Left forelimb (tissue), 1 donor: Measurements from ENCODE around the gene DNAH3.
"Not testable (repeated sequence)": the region's sequence is repeated elsewhere in the genome, so short reads cannot be mapped to it uniquely, and the experiment has no call there.

Experiments used
- DNase-seq: peaks from one replicate; pipeline ENCODE4 v3.0.0-alpha.2; 2018; ENCODE audit warnings: low spot score

Gene DNAH3

GRCh38 chr16:21009815-21010214 is 140.8 kb downstream of the DNAH3 start:
- no peak for DNase-seq

GRCh38 chr16:21005008-21005407 is 145.6 kb downstream of the DNAH3 start:
- no peak for DNase-seq

- DNase-seq: no peak
These were observed 149.4 kb downstream of the DNAH3 start for GRCh38 chr16:21001262-21001661.

GRCh38 chr16:20997147-20997546 is 153.5 kb downstream of the DNAH3 start:
- DNase-seq: no peak

GRCh38 chr16:20995711-20996110 is 154.9 kb downstream of the DNAH3 start:
- no peak for DNase-seq

GRCh38 chr16:20989496-20990070 is 161.1 kb downstream of the DNAH3 start:
- DNase-seq: not testable (repeated sequence)

GRCh38 chr16:20987049-20987448 is 163.6 kb downstream of the DNAH3 start:
- no peak for DNase-seq

- no peak for DNase-seq
These were observed 166.6 kb downstream of the DNAH3 start for GRCh38 chr16:20984019-20984418.

- no peak for DNase-seq
These were observed 174.1 kb downstream of the DNAH3 start for GRCh38 chr16:20976576-20976975.

- not testable (repeated sequence) for DNase-seq
These were observed 177.4 kb downstream of the DNAH3 start for GRCh38 chr16:20973201-20973600.

GRCh38 chr16:20971401-20971800 is 179.2 kb downstream of the DNAH3 start:
- DNase-seq: no peak

- DNase-seq: no peak
These were observed 181.3 kb downstream of the DNAH3 start for GRCh38 chr16:20969386-20969785.

- no peak for DNase-seq
These were observed 181.9 kb downstream of the DNAH3 start for GRCh38 chr16:20968765-20969164.

- DNase-seq: no peak
These were observed 189.7 kb downstream of the DNAH3 start for GRCh38 chr16:20960899-20961298.

- DNase-seq: no peak
These were observed 193.5 kb downstream of the DNAH3 start for GRCh38 chr16:20957153-20957552.

- no peak for DNase-seq
These were observed 194.3 kb downstream of the DNAH3 start for GRCh38 chr16:20956319-20956718.

GRCh38 chr16:20954574-20954973 is 196.1 kb downstream of the DNAH3 start:
- no peak for DNase-seq

- no peak for DNase-seq
These were observed 198.3 kb downstream of the DNAH3 start for GRCh38 chr16:20952139-20952920.

GRCh38 chr16:20950294-20950693 is 200.4 kb downstream of the DNAH3 start:
- no peak for DNase-seq

- DNase-seq: no peak
These were observed 201.0 kb downstream of the DNAH3 start for GRCh38 chr16:20949660-20950059.

GRCh38 chr16:20948444-20948843 is 202.2 kb downstream of the DNAH3 start:
- DNase-seq: no peak

GRCh38 chr16:20946015-20946629 is 204.5 kb downstream of the DNAH3 start:
- no peak for DNase-seq

- not testable (repeated sequence) for DNase-seq
These were observed 205.1 kb downstream of the DNAH3 start for GRCh38 chr16:20945575-20945875.
